Kidney capillary endothelial cell (primary cell): Measurements from ENCODE around the gene SLC36A3.
"Not testable (repeated sequence)": the region's sequence is repeated elsewhere in the genome, so short reads cannot be mapped to it uniquely, and the experiment has no call there.

Source experiments
- DNase-seq: peaks from one replicate; pipeline ENCODE4 v3.0.0-alpha.2; 2018; ENCODE audit warnings: low spot score

Gene SLC36A3

DNA sequence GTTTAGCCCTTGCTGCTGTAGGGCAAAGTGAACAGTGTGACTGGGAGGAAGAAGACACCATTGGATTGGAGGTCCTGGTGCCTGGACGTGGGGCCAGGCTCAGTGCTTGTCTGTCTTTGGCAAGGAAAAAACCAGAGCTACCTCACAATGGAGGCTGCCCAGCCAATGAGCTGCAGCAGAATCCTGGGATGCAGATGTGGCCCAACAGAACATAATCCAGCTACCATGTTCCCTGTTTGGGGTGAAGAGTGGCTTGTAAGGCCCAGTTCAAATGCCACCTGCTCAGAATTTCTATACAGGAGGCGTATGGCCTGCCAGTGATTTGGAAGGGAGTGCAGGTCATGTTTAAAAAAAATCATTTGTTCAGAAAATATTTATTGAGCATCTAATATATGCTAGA is at the start of gene SLC36A3:
Gene SLC36A3, minus strand, starts transcription at position 101 of the 400 bp plus-strand sequence. CDS start 412 bp downstream, outside the sequence.
- DNase-seq = no peak

DNA sequence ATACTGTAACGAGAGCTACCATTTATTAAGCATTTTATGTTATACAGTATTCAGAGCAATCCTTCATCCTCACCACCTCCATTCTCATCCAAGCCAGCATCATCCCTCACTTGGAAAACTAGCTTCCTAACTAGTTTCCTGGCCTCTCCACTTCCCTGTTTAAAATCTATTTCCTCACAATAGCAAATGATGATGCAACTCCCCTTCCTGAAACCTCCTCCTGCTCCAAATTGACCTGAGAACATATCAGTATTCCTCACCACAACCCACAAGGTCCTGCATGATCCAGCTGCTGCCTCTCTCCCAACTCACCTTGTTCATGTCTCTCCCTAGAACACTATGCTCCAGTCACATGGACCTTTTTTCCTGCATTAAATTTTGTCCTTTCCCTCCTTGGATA is 48.1 kb upstream of the SLC36A3 start:
- DNase-seq = no peak

GRCh38 chr5:151348789-151349188 is 45.2 kb upstream of the SLC36A3 start:
- no peak for DNase-seq

- no peak for DNase-seq
Observed at GRCh38 chr5:151347369-151347768, 43.8 kb upstream of the SLC36A3 start, which contains the start of gene SLC36A2. SLC36A2 (minus strand) TSS chr5:151347559; CDS start chr5:151347460, 99 bp downstream.

- no peak for DNase-seq
Observed at GRCh38 chr5:151345808-151346478, 42.4 kb upstream of the SLC36A3 start.

GRCh38 chr5:151345187-151345807 is 41.7 kb upstream of the SLC36A3 start:
- no peak for DNase-seq

DNA sequence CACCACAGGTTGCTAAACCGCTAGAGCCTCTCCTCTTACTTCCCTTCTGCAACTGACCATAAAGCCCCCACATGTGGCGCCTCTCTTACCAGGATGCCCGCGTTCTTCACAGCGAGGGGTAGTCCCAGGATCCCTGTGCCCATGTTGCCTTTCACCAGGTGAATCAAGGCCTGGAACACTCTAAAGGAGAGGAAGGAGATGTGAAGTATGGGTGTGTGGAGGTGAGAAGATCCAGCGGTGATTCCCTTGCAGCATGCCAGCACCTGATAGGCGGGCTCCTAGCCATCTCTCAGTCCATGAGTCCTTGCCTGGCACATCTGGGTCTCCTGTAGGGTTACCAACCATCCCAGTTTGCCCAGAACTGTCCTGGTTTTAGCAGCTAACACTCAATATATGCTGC is 40.5 kb upstream of the SLC36A3 start:
- no peak for DNase-seq

GRCh38 chr5:151340004-151340403 is 36.4 kb upstream of the SLC36A3 start:
- DNase-seq = no peak

- DNase-seq = no peak
Observed at GRCh38 chr5:151338734-151339133, 35.2 kb upstream of the SLC36A3 start.

GRCh38 chr5:151332857-151333256 is 29.3 kb upstream of the SLC36A3 start:
- no peak for DNase-seq

- DNase-seq = no peak
Observed at GRCh38 chr5:151328734-151329133, 25.2 kb upstream of the SLC36A3 start.

- no peak for DNase-seq
Observed at GRCh38 chr5:151327585-151327984, 24.0 kb upstream of the SLC36A3 start.

DNA sequence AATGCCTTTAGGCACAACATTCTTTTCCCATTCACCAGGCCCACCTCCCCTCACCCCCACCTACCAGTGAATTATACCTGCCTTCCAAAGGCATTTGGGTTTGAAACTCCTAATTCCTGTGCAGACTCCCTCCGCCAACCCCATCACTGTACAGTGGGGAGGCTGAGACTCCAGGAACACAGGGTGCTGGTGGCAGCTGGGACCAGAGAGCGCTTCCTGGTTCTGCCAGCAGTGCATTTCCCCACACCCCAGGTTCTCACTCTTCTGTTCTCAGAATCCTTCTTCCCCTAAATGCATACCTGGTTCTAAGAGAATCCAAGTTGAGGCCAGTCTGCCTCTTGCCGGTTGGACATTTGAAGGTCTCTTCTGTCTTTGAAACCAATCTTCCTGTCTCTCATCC is 22.7 kb upstream of the SLC36A3 start:
- DNase-seq = no peak

- no peak for DNase-seq
Observed at GRCh38 chr5:151320481-151320880, 16.9 kb upstream of the SLC36A3 start.

- DNase-seq = no peak
Observed at GRCh38 chr5:151318850-151319732, 15.5 kb upstream of the SLC36A3 start.

DNA sequence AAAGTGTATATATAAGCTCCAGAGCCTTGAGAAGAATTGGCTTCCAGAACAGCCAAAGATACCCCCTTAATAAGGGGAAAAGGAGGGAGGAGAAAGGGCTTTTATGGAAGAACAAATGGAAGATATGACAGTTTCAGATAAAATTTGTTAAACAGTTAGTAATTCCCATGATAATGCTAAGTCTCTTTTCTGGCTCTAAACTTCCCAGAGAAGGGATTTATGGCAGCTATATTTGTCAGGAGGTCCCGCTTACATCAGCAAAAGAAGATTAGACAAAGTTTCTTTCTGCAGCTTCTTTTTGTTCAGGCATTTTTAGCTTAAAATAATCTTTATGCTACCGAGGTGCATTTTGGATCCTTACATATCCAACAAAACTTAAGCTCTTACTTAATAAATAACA is 14.3 kb upstream of the SLC36A3 start:
- no peak for DNase-seq

- DNase-seq = peak; percentile 49
Observed at GRCh38 chr5:151315998-151316597, 12.5 kb upstream of the SLC36A3 start.

DNA sequence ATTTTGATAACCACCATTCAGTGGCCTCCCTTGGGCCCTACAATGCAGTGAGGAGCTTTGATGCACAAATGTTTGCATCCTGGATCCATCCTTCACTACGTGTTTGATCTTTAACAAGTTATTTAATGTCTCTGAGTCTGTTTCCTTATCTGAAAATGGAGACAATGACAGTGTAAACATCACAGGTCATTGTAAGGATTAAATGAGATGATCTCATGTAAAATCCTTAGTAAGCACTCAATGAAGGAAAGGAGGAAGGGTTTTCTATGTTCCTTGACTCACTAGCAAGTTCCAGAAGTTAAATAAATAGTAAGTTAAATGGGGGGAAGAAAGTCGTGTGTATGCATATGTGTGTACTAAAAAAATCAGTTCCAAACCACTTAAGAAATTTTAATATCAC is 9.8 kb upstream of the SLC36A3 start:
- DNase-seq = no peak

- DNase-seq = no peak
Observed at GRCh38 chr5:151312756-151313324, 9.3 kb upstream of the SLC36A3 start.

- no peak for DNase-seq
Observed at GRCh38 chr5:151310932-151311331, 7.4 kb upstream of the SLC36A3 start.

DNA sequence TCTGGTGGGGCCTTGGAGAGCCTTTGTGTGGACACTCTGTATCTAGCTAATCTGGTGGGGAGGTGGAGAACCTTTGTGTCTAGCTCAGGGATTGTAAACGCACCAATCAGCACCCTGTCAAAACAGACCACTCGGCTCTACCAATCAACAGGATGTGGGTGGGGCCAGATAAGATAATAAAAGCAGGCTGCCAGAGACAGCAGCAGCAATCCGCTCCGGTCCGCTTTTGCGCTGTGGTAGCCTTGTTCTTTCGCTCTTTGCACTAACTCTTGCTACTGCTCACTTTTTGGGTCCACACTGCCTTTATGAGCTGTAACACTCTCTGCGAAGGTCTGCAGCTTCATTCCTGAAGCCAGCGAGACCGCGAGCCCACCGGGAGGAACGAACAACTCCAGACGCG is 6.3 kb upstream of the SLC36A3 start:
- DNase-seq = not testable (repeated sequence)

GRCh38 chr5:151309266-151309665 is 5.7 kb upstream of the SLC36A3 start:
- not testable (repeated sequence) for DNase-seq
